NB4 (cell line): ENCODE results near the gene CDH4.

Experiments used
- CTCF ChIP-seq: IDR thresholded peaks from one replicate; pipeline ENCODE4 v1.5.1; 2012; ENCODE audit warnings: low read depth, low read length
- MYC ChIP-seq: IDR thresholded peaks from 2 replicates; pipeline ENCODE4 v1.6.1; 2011; ENCODE audit warnings: low read depth, low read length
- POLR2A ChIP-seq: IDR thresholded peaks from 2 replicates; pipeline ENCODE4 v1.6.1; 2011; ENCODE audit warnings: mild to moderate bottlenecking; ENCODE audit not compliant: insufficient read length; ENCODE audit errors: extremely low read depth

- no peak for TF ChIP-seq POLR2A
- TF ChIP-seq CTCF, result no peak
- no peak for TF ChIP-seq MYC
These were observed 484.8 kb downstream of the CDH4 start for GRCh38 chr20:61736751-61737310.
